Natural killer cell treated with Interleukin-12 subunit alpha and Interleukin-12 subunit beta and Interleukin-15 and Interleukin-18, amount 100 ng/mL, for 72 hours (primary cell): Measurements from ENCODE around the gene LRRTM4. TPM values are rescaled to one million over a fixed set of nuclear protein-coding genes. Genes with fewer than 3 reads are reported as not detected.
"Not testable (repeated sequence)": the region's sequence is repeated elsewhere in the genome, so short reads cannot be mapped to it uniquely, and the experiment has no call there.

Source experiments
- ATAC-seq, 2 donors: fragments of 150-1000 bp; cut with Tn5 transposase in 1 of 2; sonication (Bioruptor Pico), chemical (Tn5 transposase) in 1 of 2; 2 replicates each; pipeline ENCODE4 v1.10.0; 2021
- DNase-seq: peaks from one replicate; pipeline ENCODE4 v3.0.0; 2022; ENCODE audit warnings: low spot score
- H3K27ac Mint-ChIP-seq, 2 donors: 1 replicate in 1 of 2; 2 replicates in 1 of 2; pipeline ENCODE4 v1.8.0; 2022; ENCODE audit warnings: mixed read lengths in 2 of 2, mild to moderate bottlenecking in 1 of 2, moderate library complexity in 1 of 2
- H3K27me3 Mint-ChIP-seq, 2 donors: 1 replicate in 1 of 2; 2 replicates in 1 of 2; pipeline ENCODE4 v1.8.0; 2022; ENCODE audit warnings: mixed read lengths in 2 of 2
- H3K36me3 Mint-ChIP-seq: one replicate; pipeline ENCODE4 v1.8.0; 2022; ENCODE audit warnings: mixed read lengths
- H3K4me1 Mint-ChIP-seq, 2 donors: 1 replicate in 1 of 2; 2 replicates in 1 of 2; pipeline ENCODE4 v1.8.0; 2022; ENCODE audit warnings: low read depth in 2 of 2, mixed read lengths in 2 of 2, mild to moderate bottlenecking in 1 of 2
- H3K4me3 Mint-ChIP-seq: one replicate; pipeline ENCODE4 v1.8.0; 2022; ENCODE audit warnings: mixed read lengths
- H3K9me3 Mint-ChIP-seq: 2 replicates; pipeline ENCODE4 v1.8.0; 2022; ENCODE audit warnings: mixed read lengths
- total RNA-seq, 2 donors: library from RNA; stranded (reverse); gene quantifications; one replicate each; pipeline ENCODE4 v1.2.3, GENCODE V29; 2022

The LRRTM4 gene
- total RNA-seq, 2 donors from 2014 or later, result not detected

GRCh38 chr2:76752506-76752905 lies 769.7 kb downstream of the LRRTM4 start:
- Mint-ChIP-seq H3K27ac (no peak overlapping the region), H3K4me3 (no peak overlapping the region), H3K27me3 (no peaks in the 10 kb centered on the region), H3K36me3 (peaks cover 4% of the 10 kb centered on the region), H3K9me3 (peaks cover 8% of the 10 kb centered on the region), H3K4me1 (no peaks in the 10 kb centered on the region)
- no peak for DNase-seq
- ATAC-seq, result no peak

DNA sequence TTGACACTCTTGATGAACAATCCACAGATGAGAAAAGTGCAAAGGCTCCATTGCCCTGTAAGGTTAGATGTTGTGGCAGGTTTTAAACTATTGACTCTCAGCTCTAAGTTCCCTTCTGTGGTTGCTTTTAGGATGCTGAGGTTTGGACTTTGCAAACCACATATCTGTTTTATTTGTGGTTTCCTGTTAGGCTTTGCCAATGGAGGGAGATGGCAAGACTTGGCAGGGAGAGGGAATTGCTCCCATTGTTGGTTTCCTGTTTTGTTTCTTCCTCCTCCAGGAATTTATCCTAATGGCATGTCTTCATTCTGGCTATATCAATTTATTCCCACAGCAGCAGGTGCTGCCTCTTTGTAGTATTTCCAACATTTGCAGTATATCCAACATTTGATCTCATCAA lies 772.3 kb downstream of the LRRTM4 start:
- H3K4me1 Mint-ChIP-seq, result no peaks in the 10 kb centered on the region
- H3K9me3 Mint-ChIP-seq, result peaks cover 2% of the 10 kb centered on the region
- no peak overlapping the region for H3K4me3 Mint-ChIP-seq
- no peak overlapping the region for H3K27ac Mint-ChIP-seq
- no peaks in the 10 kb centered on the region for H3K27me3 Mint-ChIP-seq
- ATAC-seq, result no peak
- H3K36me3 Mint-ChIP-seq, result peaks cover 4% of the 10 kb centered on the region
- DNase-seq, result no peak

- Mint-ChIP-seq H3K9me3 (peaks cover 2% of the 10 kb centered on the region), H3K4me3 (no peak overlapping the region), H3K27me3 (no peaks in the 10 kb centered on the region), H3K4me1 (no peaks in the 10 kb centered on the region), H3K36me3 (peaks cover 4% of the 10 kb centered on the region), H3K27ac (no peak overlapping the region)
- ATAC-seq, result no peak
- DNase-seq, result no peak
These were observed 773.4 kb downstream of the LRRTM4 start for GRCh38 chr2:76748581-76749296.

- peaks cover 7% of the 10 kb centered on the region for H3K9me3 Mint-ChIP-seq
- no peaks in the 10 kb centered on the region for H3K36me3 Mint-ChIP-seq
- no peaks in the 10 kb centered on the region for H3K27me3 Mint-ChIP-seq
- DNase-seq, result no peak
- H3K4me3 Mint-ChIP-seq, result no peak overlapping the region
- no peak for ATAC-seq
- no peaks in the 10 kb centered on the region for H3K4me1 Mint-ChIP-seq
- H3K27ac Mint-ChIP-seq, result no peak overlapping the region
These were observed 776.6 kb downstream of the LRRTM4 start for GRCh38 chr2:76745605-76746004.

DNA sequence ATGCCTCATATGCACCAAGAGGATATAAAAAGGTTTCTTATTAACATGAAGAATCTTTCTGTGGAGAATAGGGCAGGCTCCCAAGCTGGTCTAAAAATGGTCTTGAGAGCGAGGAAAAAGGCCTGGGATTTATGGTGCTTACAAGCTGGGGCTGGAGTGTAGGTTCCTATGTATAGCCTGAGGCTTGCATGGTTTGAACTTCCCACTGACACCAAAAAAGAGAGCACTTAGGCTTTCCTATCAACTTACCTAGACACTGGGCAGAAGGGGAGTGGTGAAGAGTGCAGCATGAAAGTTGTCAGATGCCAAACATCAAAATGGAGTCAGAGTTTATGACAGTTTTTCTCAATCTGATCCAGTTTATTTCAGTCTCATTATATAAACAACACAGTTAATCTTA lies 784.6 kb downstream of the LRRTM4 start:
- H3K4me3 Mint-ChIP-seq, result no peak overlapping the region
- no peak for ATAC-seq
- H3K4me1 Mint-ChIP-seq, result no peaks in the 10 kb centered on the region
- H3K27me3 Mint-ChIP-seq, result no peaks in the 10 kb centered on the region
- H3K27ac Mint-ChIP-seq, result no peak overlapping the region
- no peak for DNase-seq
- H3K36me3 Mint-ChIP-seq, result no peaks in the 10 kb centered on the region
- peaks cover 11% of the 10 kb centered on the region for H3K9me3 Mint-ChIP-seq

GRCh38 chr2:76733736-76734135 lies 788.4 kb downstream of the LRRTM4 start:
- Mint-ChIP-seq H3K27me3 (no peaks in the 10 kb centered on the region), H3K27ac (no peak overlapping the region), H3K9me3 (peaks cover 9% of the 10 kb centered on the region), H3K36me3 (no peaks in the 10 kb centered on the region), H3K4me1 (no peaks in the 10 kb centered on the region), H3K4me3 (no peak overlapping the region)
- no peak for ATAC-seq
- DNase-seq, result no peak

DNA sequence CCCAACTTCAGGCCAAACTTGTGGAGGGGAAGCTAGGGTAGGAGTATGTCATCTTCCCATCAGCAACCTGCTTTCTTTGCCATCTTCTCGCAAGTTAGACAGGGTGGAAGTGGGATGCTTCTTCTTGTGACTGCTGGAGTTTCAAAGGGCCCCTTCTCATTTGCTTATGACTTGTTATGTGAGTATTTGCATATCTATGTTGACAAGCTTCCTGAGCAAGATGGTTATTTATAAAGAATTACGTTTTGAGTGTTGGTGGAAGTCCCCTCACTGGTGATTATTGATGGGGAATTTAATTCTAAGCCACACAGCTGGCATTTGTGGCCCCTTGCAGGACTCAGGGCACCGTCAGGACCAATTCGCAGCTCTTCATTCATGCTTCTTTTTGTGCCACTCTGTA lies 791.0 kb downstream of the LRRTM4 start:
- peaks cover 6% of the 10 kb centered on the region for H3K36me3 Mint-ChIP-seq
- no peaks in the 10 kb centered on the region for H3K4me1 Mint-ChIP-seq
- no peaks in the 10 kb centered on the region for H3K27me3 Mint-ChIP-seq
- DNase-seq, result no peak
- peaks cover 8% of the 10 kb centered on the region for H3K9me3 Mint-ChIP-seq
- no peak overlapping the region for H3K4me3 Mint-ChIP-seq
- ATAC-seq, result no peak
- no peak overlapping the region for H3K27ac Mint-ChIP-seq

GRCh38 chr2:76730021-76730420 lies 792.2 kb downstream of the LRRTM4 start:
- Mint-ChIP-seq H3K36me3 (peaks cover 6% of the 10 kb centered on the region), H3K4me3 (no peak overlapping the region), H3K27me3 (no peaks in the 10 kb centered on the region), H3K27ac (no peak overlapping the region), H3K9me3 (peaks cover 17% of the 10 kb centered on the region), H3K4me1 (no peaks in the 10 kb centered on the region)
- no peak for ATAC-seq
- DNase-seq, result no peak

DNA sequence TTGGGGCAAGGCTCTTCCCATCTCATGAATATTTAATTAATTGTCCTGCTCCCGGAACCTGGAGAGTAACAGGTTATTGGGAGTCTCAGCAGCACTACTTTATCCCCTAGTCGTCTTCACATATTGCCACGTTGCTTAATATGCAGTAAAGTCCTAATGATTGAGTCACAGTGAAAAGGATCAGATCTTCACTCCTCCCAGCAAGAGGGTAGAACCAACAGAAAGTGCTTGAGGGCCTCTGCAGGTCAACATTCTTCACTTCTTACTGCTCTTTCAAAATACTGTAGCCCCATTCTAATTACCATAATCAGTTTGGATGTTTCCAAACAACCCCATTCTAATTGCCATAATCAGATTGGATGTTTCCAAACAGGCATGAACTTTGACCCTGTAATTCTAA lies 801.0 kb downstream of the LRRTM4 start:
- ATAC-seq (no peak), DNase-seq (no peak)
- no peak overlapping the region for H3K27ac Mint-ChIP-seq
- H3K4me3 Mint-ChIP-seq, result no peak overlapping the region
- no peaks in the 10 kb centered on the region for H3K36me3 Mint-ChIP-seq
- H3K4me1 Mint-ChIP-seq, result no peaks in the 10 kb centered on the region
- no peaks in the 10 kb centered on the region for H3K27me3 Mint-ChIP-seq
- H3K9me3 Mint-ChIP-seq, result peaks cover 19% of the 10 kb centered on the region

DNA sequence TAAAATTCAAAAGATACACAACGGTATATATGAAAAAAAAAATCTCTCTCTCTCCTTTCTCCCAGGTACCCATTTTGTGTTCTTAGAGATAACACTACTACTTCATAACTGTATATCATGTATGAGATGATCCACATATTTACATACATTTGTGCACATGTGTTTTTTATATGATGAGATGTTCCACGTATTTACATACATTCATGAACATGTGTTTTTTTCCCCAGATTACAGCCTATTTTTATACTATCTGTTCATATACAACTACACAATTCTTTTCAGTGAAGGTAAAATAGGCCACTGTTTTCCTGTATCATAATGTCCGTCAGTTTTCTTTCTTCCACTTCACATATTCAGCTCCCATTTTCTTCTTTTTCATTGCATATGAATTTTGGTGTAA lies 808.9 kb downstream of the LRRTM4 start:
- peaks cover 16% of the 10 kb centered on the region for H3K9me3 Mint-ChIP-seq
- ATAC-seq (no peak), DNase-seq (no peak)
- H3K36me3 Mint-ChIP-seq, result no peaks in the 10 kb centered on the region
- H3K27ac Mint-ChIP-seq, result no peak overlapping the region
- no peaks in the 10 kb centered on the region for H3K4me1 Mint-ChIP-seq
- H3K4me3 Mint-ChIP-seq, result no peak overlapping the region
- no peaks in the 10 kb centered on the region for H3K27me3 Mint-ChIP-seq

- H3K36me3 Mint-ChIP-seq, result peaks cover 5% of the 10 kb centered on the region
- H3K9me3 Mint-ChIP-seq, result peaks cover 19% of the 10 kb centered on the region
- H3K4me1 Mint-ChIP-seq, result no peaks in the 10 kb centered on the region
- H3K27me3 Mint-ChIP-seq, result no peaks in the 10 kb centered on the region
- no peak overlapping the region for H3K27ac Mint-ChIP-seq
- DNase-seq, result no peak
- no peak for ATAC-seq
- no peak overlapping the region for H3K4me3 Mint-ChIP-seq
These were observed 810.7 kb downstream of the LRRTM4 start for GRCh38 chr2:76711490-76711889.

DNA sequence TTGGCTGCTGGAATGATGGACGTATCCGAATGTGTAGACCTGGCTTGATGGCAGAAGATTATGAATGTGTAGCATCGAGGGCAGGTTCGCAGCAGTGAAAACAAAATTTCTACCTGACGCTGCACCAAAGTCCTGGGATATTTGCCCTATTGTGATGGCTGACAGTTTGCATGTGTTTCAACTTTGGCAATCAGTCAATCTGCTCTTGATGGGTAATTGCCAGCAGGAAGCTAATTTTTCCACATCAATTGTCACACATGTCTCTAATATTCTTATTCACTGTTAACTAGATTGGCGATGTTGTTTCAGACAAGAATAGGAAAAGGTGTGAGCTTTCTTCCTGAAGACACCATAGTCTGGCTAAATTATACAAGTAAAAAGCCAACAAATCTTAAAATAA lies 821.3 kb downstream of the LRRTM4 start:
- H3K4me3 Mint-ChIP-seq, result no peak overlapping the region
- no peak for ATAC-seq
- DNase-seq, result no peak
- H3K9me3 Mint-ChIP-seq, result peaks cover 6% of the 10 kb centered on the region
- no peak overlapping the region for H3K27ac Mint-ChIP-seq
- H3K36me3 Mint-ChIP-seq, result peaks cover 5% of the 10 kb centered on the region
- no peaks in the 10 kb centered on the region for H3K27me3 Mint-ChIP-seq
- no peaks in the 10 kb centered on the region for H3K4me1 Mint-ChIP-seq

DNA sequence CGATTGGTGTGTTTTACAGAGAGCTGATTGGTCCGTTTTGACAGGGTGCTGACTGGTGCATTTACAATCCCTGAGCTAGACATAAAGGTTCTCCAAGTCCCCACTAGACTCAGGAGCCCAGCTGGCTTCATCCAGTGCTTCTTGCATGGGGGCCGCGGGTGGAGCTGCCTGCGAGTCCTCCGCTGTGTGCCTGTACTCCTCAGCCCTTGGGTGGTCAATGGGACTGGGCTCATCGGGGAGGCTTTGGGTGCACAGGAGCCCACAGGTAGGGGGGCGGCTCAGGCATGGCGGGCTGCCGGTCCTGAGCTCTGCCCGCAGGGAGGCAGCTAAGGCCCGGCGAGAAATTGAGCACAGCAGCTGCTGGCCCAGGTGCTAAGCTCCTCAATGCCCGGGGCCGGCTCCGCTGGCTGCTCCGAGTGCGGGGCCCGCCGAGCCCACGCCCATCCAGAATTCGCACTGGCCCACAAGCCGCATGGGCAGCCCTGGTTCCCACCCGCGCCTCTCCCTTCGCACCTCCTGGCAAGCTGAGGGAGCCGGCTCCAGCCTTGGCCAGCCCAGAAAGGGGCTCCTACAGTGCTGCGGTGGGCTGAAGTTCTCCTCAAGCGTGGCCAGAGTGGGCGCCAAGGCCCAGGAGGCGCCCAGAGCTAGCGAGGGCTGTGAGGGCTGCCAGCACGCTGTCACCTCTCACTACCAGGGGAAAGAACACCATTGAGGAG lies 824.0 kb downstream of the LRRTM4 start:
- H3K4me3 Mint-ChIP-seq, ATAC-seq, H3K4me1 Mint-ChIP-seq, H3K27me3 Mint-ChIP-seq, DNase-seq, H3K36me3 Mint-ChIP-seq, H3K27ac Mint-ChIP-seq: not testable (repeated sequence)
- peaks cover 17% of the 10 kb centered on the region for H3K9me3 Mint-ChIP-seq
